Kidney glomerular epithelial cell (primary cell): ENCODE data around the gene PHTF1.
"Not testable (repeated sequence)": the region's sequence is repeated elsewhere in the genome, so short reads cannot be mapped to it uniquely, and the experiment has no call there.

Experiments used
- DNase-seq: peaks from one replicate; lab custom pipeline; 2025; lab: John Stamatoyannopoulos, UW

Gene PHTF1

DNA sequence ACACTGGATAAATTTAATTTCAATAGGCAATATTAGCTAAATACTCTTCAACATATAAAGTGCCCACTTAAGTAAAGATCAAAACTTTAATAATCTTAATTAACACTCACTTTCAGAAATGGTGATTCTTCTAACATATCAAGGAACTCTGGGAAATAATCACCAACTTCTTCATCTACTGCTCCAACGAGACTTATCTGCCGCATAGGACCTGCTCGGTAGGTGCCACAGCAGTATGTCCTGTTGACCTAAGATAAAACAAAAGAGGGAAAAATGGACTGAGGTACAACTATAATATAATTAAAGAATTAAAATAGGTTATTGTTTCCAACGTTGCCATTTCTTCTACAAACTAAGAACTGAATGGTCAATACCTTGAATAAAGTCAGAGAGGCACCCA is 18.3 kb upstream of the PHTF1 start:
- DNase-seq, result no peak

DNA sequence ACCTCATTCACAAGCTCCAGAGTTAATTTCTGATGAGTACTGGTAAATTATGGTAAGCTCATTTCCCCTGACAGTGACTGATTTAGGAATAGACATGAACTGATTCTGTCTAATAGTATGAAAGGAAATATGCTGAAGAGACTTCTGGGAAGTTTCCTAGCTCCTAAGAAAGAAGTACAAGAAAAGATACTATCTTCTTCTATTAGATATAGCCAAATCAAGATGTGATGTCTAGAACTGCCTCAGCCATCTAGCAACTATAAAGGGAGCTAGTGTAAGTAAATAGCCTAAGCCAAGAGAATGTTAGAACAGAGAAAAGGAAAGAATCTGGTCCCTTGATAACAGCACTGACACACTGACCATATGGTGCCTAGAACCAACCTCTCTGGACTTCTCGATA is 10.7 kb upstream of the PHTF1 start:
- no peak for DNase-seq

DNA sequence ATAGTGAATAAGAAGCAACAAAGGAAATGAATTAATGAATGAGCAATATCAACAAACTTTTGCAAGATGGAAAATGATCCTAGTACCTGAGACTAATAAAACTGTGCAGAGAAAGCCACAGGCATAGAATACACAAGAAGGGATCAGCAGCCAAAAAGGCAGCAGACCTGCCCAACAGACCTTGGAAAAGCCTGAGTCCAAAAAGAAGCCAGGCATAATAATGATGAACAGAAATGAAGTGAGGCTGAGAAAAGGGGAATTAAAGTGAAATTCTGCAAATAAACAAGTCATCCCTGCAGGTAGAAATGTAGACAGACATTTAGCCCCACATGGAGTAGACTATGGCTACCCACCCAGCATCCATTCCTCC is 10.3 kb upstream of the PHTF1 start:
- no peak for DNase-seq

DNA sequence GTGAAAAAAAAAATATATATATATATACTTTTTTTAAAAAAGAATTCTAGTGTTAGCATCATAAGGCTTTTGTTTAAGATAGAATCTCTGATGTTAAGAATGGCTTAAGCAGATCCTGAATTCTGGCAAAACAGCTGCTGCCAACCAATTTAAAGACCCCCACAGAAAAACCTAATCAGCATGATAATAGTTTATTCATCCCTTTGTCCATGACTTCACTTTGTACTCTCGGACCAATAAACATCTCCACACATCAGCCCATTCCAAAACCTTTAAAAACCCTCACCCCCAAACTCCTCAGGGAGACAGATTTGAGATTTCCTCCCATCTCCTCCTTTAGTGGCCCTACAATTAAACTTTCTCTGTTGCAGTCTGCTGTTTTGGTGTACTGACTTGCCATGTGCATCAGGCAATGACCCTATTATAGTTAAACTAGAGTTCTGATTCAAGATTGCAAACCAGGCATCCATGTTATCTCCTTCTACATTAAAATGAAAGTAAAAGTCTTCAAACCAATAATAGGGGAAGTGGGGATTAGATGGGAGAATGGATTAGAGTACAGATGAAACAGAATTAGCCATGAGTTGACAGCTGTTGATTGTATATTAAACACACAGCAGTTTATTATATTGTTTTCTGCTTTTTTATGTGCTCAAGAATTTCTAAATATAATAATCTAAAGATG is 9.8 kb upstream of the PHTF1 start:
- DNase-seq, result no peak

DNA sequence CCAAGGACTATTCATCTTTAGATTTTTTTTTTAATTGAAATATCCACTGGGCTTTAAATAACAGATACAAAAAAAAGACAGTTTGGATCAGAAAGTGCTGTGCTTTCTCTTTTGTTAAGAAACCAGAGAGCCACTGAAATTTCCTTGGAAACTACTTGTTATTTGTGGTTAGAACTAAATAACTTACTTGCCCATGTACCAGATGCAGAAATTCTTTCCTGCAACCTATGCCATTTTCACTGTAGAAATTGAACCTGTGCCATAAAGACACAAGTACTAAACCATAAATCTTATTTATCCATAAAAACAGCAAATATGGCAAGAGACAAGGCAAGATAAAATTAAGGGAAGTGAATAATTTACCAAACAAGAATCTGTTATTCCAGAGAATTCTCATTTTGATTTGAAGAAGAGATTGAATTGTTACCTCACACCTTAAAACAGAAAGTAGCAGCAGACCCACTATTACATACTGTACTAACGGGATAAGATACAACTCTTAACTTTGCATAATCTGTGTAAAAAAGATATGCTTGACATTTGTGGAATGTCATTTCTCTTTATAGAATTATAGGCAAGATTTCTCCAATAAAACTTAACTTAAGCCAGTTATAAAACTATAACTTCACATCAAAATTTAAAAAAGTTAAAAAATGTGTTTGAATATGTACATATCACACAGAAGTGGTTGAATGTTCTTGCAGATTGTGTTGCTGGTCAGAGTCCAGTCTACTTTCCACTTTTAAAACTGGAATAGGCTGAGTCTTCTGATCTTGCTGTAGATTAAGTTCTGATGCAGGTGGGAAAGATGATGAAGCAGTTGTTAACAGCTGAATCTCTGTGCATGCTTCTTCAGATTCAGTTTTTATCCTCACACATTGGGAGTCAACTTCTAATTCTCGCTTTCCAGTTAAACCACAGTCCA is 6.3 kb upstream of the PHTF1 start:
- DNase-seq, result no peak

DNA sequence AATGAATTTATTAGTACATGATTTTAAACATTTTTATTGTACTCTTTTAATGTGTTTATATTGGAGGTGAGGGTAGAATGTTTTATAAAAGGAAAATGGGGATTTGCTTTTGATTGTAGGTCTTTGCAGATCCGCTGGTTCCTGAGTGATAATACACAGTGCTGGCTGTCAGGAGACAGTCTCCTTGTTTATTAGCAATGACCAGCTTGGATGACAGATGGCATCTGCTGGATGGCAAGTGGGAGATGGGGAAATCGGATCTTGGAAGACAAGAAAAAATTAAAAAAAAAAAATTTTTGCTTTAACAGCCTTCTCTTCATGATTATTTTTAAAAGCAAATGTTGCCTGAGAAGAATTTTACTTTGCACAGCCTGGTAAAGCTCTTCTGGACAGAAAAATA is 4.4 kb upstream of the PHTF1 start:
- DNase-seq, result no peak

DNA sequence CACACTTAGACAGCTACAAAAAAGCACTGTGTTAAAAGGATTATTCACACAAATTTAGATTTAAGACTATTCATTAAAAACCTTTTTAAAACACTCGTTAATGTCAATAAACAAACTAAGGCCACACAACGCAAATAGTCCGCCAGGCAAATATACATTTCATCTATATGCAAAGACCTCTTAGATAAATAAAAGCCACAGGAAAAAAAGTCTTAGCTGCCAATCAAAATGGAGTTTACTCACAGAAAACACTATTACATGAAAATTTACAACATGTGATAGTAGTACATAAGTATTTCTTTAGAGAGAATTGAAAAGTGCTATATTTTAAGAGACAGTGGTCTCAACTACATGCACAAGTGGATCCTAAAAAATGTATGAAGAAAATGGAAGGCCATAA is 2.7 kb upstream of the PHTF1 start:
- DNase-seq, result no peak

DNA sequence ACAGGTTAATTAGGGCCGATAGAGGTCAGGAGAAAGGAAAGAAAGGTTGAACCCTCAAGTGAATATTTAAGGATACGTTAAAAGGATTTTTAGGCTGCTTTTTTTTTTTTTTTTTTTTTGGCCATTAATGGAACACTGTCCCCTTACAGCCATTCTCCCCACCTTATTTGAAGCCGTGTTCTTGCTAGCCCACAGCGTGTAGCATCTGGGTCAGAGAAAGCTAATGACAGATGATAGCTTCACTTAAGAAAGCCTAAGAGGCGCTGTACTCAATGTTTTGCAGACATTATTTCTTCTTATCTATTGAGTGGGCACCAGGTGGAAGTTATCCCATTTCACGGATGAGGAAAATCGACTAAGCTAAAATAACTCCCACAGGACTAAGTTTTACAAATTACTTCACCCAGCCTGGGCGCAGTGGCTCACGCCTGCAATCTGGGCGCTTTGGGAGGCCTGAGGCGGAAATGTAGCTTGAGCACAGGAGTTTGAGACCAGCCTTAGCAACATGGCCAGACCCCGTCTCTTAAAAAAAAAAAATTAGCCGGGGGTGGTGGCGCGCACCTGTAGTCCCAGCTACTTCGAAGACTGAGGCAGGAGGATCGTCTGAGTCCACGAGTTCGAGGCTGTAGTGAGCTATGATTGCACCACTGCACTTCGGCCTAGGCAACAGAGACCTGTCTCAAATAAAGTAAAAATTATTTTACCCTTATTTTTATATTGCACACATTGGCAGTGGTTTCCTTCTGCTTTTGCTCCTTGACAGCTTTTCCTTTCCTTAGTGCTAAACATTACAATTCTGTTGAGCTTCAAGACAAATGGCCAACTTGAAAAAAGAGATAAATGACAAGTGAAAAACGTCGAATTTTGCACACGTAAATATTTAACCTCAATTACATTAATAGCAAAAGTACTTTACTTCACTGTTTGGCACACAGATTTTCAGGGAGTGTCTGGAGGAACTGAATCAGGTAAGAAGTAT is 1.1 kb upstream of the PHTF1 start:
- DNase-seq, result no peak

DNA sequence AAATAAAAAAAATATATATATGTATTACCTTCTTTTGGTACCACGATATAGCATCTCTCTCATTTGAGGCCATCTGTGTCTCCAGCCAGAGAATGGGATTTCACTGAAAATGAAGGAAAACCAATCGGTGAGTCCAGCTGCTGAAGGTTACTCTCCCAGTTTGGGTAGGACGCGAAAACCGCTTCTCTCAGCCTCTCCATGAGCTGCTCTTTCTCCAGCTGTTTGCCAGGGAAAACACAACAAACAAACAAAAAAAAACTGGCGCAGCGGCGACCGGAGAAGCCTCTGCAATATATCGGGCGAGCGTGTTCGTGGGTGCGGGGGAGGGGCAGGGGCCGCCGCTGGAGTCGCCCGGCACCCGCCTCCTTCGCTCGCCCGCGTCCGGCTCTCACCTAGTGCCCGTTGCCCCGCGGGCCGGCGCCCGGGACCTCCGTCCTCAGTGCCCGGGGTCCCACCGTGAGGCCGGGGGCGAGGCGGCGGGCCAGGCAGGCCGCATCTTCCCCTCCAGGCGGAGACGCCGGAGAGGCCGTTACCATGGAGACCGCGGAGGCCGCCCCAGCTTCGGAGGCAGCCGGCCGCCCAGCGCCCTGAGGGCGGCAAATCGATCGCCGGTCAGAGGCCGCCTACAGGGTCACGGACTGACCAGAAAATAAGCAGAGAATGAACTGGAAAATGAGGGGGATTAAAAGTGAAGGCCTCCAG is 504 bp downstream of the PHTF1 start:
- peak; percentile 64 for DNase-seq

DNA sequence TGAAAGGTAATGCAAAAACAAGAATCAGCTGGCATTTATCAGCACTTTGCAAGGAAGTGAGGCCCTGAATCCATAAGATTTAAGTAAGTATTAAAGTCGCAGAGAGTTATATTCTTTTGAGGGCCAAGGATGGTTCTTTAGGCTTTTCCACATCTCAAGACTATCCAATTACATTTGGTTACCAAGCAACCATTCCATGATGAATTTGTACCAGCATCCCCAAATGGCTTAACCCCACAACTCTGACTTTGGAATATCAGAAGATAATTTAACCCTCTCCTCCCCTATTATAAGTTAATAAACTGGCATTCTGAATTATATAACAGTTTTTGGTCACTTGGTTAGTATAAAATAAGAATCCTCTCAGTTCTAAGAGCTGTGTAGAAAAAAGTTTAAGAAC is 2.8 kb downstream of the PHTF1 start:
- DNase-seq, result no peak

DNA sequence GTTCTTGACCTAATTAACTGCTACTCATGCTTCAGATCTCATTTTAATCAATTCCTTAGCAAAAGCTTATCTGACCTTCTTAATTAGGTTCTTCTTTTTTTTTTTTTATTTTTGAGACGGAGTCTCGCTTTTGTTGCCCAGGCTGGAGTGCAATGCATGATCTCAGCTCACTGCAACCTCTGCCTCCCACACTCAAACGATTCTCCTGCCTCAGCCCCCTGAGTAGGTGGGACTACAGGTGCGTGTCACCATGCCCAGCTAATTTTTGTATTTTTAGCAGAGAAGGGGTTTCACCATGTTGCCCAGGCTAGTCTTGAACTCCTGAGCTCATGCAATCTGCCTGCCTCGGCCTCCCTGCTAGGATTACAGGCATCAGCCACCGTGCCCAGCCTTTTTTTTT is 6.0 kb downstream of the PHTF1 start:
- not testable (repeated sequence) for DNase-seq

DNA sequence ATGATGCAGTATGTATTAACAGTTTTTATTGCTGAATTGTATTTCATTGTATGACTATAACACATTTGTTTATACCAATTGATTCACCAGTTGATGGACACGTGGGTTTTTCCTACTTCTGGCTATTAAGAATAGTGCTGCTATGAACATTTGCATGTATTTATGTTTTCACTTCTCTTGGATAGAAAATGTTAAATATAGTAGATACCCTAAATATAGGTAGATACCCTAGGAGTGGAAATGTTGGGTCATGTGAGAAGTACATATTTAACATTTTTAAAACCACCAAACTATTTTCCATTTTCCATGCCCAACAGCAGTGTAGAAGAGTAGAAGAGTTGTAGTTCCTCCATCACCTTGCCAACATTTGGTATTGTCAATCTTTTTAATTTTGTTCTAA is 7.8 kb downstream of the PHTF1 start:
- DNase-seq, result no peak

DNA sequence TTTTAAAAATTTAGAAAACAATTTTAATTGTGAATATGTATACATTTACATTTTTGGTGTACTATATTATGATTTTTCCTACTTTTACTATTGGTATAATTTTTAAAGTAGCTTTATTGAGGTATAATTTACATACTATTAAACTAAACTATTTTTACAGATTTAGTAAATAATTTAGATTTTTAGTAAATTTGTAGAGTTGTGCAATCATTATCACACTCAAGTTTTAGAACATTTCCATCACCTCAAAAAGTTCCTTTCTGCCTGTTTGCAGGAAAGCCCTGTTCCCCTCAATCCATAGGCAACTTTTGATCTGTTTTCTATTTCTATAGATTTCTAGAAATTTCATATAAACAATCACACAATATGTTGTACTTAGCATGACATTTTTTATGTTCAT is 8.2 kb downstream of the PHTF1 start:
- DNase-seq, result no peak

DNA sequence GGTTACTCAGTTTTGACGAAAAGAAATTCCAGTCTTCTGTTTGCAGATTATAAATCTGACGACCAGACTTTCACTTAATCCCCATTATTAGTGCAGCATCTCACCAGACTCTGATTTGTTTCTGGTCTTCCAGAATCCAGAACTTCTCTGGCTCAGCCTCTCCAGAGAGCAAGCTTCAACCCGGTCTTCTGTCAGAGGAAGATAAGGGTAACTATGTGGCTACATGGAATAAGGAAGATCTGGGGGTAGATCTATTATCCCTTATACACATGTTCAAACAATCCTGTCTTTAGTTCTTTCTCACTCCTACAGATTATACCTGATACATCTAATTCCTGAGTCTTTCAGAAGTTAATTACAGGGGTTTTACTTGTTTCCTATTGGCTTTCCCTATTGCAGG is 9.9 kb downstream of the PHTF1 start:
- DNase-seq, result no peak

DNA sequence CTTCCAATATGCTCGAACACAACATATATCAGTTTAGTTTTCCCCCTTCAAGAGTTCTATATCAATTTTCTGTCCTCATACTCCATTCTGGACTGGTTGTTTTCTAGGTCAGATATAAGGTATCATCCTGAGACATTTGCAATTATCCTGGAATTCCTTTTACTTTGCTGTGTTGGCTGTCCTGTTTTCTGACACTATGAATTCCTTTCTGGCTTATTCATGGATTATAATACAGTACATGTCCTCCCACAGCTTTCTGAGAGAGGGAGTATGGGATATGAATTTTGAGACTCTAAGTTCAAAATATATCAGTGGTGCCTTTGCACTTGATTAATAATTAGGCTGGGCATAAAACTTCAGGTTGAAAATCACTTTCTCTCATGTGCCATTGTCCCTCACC is 11.9 kb downstream of the PHTF1 start:
- peak; percentile 84 for DNase-seq

DNA sequence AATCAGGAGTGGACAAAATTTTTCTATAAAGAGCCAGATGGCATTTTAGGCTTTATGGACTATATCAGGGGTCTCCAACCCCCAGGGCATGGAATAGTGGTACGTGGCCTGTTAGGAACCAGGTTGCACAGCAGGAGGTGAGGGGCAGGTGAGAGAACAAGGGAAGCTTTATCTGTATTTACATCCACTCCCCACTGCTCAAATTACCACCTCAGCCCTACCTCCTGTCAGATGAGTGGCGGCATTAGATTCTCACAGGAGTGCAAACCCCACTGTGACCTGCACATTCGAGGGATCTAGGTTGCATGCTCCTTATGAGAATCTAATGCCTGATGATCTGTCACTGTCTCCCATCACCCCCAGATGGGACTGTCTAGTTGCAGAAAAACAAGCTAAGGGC is 13.9 kb downstream of the PHTF1 start:
- no peak for DNase-seq

DNA sequence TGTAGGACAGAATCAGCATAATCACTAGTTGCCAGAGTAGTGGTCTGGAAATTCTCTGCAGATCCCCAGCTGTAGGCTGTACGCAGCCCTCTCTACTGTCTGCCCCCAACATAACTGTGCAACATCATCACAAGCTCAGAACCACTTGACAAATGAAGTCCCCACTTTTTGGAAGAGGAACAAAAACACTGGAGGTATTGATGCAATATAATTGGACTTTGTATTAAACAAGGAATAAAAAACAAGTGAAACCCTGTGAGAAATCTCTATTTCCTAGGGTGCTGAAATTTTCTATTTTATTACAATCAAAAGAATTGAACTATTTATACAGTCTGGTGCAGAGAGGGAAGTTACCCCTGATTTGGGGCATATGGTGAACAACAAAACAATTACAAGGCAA is 15.2 kb downstream of the PHTF1 start:
- DNase-seq, result no peak

DNA sequence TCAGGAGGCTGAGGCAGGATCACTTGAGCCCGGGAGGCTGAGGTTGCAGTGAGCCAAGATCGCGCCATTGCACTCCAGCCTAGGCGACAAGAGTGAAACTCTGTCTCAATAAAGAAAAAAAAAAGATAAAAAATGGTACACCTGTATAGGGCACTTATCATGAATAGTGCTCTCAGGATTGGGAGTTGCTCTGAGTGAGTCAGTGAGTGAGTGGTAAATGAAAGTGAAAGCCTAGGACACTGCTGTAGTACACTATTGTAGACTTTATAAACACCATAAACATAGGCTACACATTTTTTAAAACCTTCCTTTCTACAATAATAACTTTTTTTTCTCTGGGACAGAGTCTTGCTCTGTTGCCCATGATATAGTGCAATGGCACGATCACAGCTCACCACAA is 16.8 kb downstream of the PHTF1 start:
- DNase-seq, result no peak

DNA sequence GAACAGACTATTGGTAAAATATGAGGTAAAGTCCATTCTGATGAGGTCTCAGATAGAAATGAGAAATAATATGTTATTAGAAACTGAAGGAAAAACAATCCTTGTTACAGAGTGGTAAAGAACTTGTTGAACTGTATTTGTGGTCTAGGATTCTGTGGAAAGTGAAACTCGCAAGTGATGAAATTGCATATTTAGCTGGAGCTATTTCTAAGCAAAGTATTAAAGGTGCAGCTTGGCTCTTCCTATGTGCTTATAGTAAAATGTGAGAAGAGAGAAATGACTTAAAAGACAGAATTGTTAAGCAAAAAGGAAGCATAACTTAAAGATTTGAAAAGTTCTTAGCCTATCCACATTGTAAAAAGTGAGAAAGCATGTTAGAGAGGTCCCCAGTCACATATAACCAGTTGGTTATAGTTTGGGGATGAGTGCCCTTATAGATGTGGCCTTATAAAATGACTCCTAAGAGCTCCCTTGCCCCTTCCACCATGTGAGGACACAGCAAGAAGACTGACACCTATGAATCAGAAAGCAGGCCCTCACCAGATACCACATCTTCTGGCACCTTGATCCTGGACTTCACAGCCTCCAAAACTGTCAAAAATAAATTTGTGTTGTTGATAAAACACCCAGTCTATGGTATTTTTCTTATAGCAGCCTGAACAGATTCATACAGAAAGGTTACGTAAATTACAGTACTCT is 24.8 kb downstream of the PHTF1 start:
- no peak for DNase-seq

DNA sequence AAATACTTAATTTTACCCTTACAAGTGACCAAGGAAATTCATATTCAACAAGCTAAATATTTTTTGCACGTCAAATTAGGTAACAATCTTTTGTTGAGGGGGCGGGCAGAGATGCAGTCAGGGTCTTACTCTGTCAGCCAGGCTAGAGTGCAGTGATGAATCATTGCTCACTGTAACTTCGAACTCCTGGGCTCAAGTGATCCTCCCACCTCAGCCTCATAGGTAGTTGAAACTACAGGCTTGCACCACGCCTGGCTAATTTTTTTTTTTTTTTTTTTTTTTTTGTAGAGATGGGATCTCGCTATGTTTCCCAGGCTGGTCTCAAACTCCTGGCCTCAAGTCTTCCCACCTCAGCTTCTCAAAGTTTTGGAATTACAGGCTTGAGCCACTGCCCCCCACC is 26.5 kb downstream of the PHTF1 start:
- DNase-seq, result no peak

DNA sequence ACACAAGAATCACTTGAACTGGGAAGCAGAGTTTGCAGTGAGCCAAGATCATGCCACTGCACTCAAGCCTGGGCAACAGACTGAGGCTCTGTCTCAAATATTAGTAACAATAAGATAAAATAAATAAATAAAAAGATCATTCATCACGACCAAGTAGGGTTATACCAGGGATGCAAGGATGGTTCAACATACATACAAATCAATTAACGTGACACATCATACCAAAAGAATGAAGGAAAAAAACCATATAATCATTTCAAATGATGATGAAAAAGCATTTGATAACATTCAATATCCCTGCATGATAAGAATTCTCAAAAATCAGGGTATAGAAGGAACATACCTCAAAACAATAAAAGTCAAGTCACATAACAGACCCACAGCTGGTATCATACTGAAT is 38.3 kb downstream of the PHTF1 start:
- no peak for DNase-seq
